IMR-90 (cell line): ENCODE data around the gene CMPK2.

ENCODE experiments used
- BHLHE40 ChIP-seq: fragments of 150-350 bp; IDR thresholded peaks from 2 replicates; pipeline ENCODE4 v1.6.1; 2016; ENCODE audit warnings: mild to moderate bottlenecking, low read depth, low read length
- MXI1 ChIP-seq: IDR thresholded peaks from 2 replicates; pipeline ENCODE4 v1.6.1; 2012; ENCODE audit warnings: low read depth, mild to moderate bottlenecking, low read length, moderate library complexity, borderline replicate concordance
- POLR2A ChIP-seq: IDR thresholded peaks from 2 replicates; pipeline ENCODE4 v1.6.1; 2012; ENCODE audit warnings: mild to moderate bottlenecking, low read depth, low read length
- TF ChIP-seq, protein P1 (sequence below): conservative IDR thresholded peaks from 2 replicates; pipeline ENCODE4 v1.5.1; 2012; ENCODE audit warnings: mild to moderate bottlenecking, low read depth, low read length, improper control_type of control experiment

DNA sequence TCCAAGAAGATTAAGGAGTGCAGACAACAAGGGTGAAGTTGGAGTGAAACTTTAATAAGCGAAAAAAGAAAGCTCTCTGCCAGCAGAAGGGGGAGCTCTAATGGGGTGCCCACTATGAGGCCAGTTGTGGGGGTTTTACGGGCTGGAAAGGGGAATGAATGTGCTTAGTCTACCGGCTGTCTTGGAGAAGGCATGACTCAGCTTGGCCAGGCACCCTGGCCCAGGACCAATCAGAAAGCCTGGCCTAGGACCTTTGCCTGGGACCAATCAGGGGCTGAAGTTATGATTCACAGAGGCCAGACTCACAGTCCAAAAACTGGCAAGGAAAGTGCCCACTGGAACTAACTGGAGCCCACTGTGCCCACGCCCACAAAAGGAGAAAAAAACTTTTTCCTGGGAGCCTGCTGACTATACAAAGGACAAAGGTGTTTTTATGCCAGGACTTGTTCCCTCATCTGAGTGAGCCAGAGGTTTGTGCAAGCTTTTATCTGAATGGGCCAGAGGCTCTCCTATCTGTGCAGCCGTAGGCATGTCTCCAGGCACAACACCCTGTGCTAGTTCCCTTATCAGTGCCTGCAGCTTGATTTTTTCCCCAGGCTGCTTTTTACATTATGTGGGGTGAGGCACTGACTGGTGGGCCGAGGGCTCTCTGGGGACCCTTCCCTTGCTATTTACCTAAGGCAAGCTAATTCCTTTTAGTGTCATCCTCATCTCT, 18.6 kb downstream of the CMPK2 start:
- TF ChIP-seq, protein P1, sequence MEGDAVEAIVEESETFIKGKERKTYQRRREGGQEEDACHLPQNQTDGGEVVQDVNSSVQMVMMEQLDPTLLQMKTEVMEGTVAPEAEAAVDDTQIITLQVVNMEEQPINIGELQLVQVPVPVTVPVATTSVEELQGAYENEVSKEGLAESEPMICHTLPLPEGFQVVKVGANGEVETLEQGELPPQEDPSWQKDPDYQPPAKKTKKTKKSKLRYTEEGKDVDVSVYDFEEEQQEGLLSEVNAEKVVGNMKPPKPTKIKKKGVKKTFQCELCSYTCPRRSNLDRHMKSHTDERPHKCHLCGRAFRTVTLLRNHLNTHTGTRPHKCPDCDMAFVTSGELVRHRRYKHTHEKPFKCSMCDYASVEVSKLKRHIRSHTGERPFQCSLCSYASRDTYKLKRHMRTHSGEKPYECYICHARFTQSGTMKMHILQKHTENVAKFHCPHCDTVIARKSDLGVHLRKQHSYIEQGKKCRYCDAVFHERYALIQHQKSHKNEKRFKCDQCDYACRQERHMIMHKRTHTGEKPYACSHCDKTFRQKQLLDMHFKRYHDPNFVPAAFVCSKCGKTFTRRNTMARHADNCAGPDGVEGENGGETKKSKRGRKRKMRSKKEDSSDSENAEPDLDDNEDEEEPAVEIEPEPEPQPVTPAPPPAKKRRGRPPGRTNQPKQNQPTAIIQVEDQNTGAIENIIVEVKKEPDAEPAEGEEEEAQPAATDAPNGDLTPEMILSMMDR: no peak
- TF ChIP-seq MXI1: no peak
- no peak for TF ChIP-seq POLR2A
- no peak for TF ChIP-seq BHLHE40
